ENCODE measurements around the gene CHMP4B.

DNA sequence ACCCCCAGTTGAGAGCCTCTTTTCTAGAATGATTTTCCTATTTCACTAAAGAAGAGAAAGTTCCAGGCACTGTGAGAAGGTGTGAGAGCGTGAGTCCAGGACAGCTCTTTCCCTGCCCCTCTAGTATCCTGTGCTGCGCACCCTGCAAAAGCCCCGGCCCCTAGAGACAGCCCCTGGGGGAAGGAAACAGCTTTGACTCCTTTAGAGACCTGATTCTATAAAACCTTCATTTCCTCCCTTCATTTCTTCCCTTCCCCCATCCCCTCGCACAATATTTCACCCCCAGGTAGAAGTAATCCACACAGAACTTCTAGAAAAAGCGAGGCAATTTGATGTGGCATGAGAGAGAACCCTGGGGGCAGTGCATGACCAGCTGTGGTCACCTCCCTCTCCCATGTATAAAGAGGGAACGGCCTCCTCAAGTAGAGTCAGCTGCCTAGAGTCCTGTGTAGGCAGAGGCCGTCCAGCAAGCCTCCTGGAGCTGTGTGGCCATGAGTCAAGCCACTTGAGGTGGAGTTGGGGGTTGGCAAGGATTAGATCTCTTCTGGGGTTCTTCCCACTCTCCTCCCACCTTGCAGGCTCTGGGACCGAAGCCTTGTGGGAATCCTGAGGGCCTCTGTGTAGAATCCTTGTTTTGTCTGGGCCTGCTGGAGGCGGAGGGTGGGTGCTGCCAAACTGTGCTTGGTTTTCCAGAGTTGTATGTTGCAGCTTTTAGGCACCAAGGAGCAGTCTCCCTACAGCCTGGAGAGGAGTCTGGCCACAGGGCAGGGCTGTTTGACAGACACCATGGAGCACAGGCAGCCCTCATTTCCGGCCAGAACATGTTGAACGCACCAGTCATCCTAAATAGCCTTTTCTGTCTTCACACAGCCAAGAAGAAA, 41.7 kb downstream of the CHMP4B start:
- TF ChIP-seq, protein P1, sequence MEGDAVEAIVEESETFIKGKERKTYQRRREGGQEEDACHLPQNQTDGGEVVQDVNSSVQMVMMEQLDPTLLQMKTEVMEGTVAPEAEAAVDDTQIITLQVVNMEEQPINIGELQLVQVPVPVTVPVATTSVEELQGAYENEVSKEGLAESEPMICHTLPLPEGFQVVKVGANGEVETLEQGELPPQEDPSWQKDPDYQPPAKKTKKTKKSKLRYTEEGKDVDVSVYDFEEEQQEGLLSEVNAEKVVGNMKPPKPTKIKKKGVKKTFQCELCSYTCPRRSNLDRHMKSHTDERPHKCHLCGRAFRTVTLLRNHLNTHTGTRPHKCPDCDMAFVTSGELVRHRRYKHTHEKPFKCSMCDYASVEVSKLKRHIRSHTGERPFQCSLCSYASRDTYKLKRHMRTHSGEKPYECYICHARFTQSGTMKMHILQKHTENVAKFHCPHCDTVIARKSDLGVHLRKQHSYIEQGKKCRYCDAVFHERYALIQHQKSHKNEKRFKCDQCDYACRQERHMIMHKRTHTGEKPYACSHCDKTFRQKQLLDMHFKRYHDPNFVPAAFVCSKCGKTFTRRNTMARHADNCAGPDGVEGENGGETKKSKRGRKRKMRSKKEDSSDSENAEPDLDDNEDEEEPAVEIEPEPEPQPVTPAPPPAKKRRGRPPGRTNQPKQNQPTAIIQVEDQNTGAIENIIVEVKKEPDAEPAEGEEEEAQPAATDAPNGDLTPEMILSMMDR (IDR thresholded peaks at IDR 0.05): no peak
- no peak for TF ChIP-seq POLR2AphosphoS5 (IDR thresholded peaks at IDR 0.05)
